Glutamatergic neuron (in vitro differentiated cells): ENCODE measurements around the gene UCP3. TPM values are rescaled to one million over a fixed set of nuclear protein-coding genes. Genes with fewer than 3 reads are reported as not detected.

Source experiments
- DNase-seq: peaks from one replicate; pipeline ENCODE4 v3.0.0; 2022
- H3K27ac Mint-ChIP-seq: one replicate; pipeline ENCODE4 v1.8.0; 2020; ENCODE audit warnings: mild to moderate bottlenecking, mixed read lengths, inconsistent platforms; ENCODE audit not compliant: unreplicated experiment
- H3K27me3 Mint-ChIP-seq: one replicate; pipeline ENCODE4 v1.8.0; 2020; ENCODE audit warnings: mild to moderate bottlenecking, moderate library complexity, mixed read lengths, inconsistent platforms; ENCODE audit not compliant: unreplicated experiment
- H3K36me3 Mint-ChIP-seq: one replicate; pipeline ENCODE4 v1.8.0; 2020; ENCODE audit warnings: mild to moderate bottlenecking, mixed read lengths, inconsistent platforms; ENCODE audit not compliant: unreplicated experiment
- H3K4me1 Mint-ChIP-seq: one replicate; pipeline ENCODE4 v1.8.0; 2020; ENCODE audit warnings: mild to moderate bottlenecking, low read depth, mixed read lengths, inconsistent platforms; ENCODE audit not compliant: unreplicated experiment
- H3K4me3 Mint-ChIP-seq: one replicate; pipeline ENCODE4 v1.8.0; 2020; ENCODE audit warnings: mild to moderate bottlenecking, mixed read lengths, inconsistent platforms; ENCODE audit not compliant: unreplicated experiment
- H3K9me3 Mint-ChIP-seq: one replicate; pipeline ENCODE4 v1.8.0; 2020; ENCODE audit warnings: mild to moderate bottlenecking, moderate library complexity, mixed read lengths, inconsistent platforms; ENCODE audit not compliant: unreplicated experiment
- CTCF ChIP-seq: fragments of 200-600 bp; sonication (generic); IDR thresholded peaks from one replicate; pipeline ENCODE4 v1.5.0; 2021; ENCODE audit not compliant: partially characterized antibody, unreplicated experiment
- total RNA-seq: library from RNA; stranded (reverse); fragmentation: NEBNext Ultra II Directional; extraction: Animal tissue kit (Norgen Biotek cat#: 25700); gene quantifications from one replicate; pipeline ENCODE4 v1.2.1, GENCODE V29; 2021; ENCODE audit not compliant: unreplicated experiment

UCP3 gene
- total RNA-seq, 1 donor from 2014 or later, result 7.6 TPM

GRCh38 chr11:74004759-74005615 is 3.9 kb downstream of the UCP3 start:
- Mint-ChIP-seq H3K27ac (no peak overlapping the region), H3K4me3 (no peak overlapping the region), H3K36me3 (no peaks in the 10 kb centered on the region), H3K9me3 (peaks cover 3% of the 10 kb centered on the region), H3K4me1 (peaks cover 16% of the 10 kb centered on the region), H3K27me3 (peaks cover 2% of the 10 kb centered on the region)
- TF ChIP-seq CTCF, result no peak
- no peak for DNase-seq

- peaks cover 13% of the 10 kb centered on the region for H3K4me1 Mint-ChIP-seq
- H3K9me3 Mint-ChIP-seq, result peaks cover 3% of the 10 kb centered on the region
- TF ChIP-seq CTCF, result no peak
- peaks cover 2% of the 10 kb centered on the region for H3K27me3 Mint-ChIP-seq
- H3K36me3 Mint-ChIP-seq, result no peaks in the 10 kb centered on the region
- DNase-seq, result no peak
- H3K4me3 Mint-ChIP-seq, result no peak overlapping the region
- H3K27ac Mint-ChIP-seq, result no peak overlapping the region
Measured at GRCh38 chr11:74004046-74004695, 4.7 kb downstream of the UCP3 start.

- Mint-ChIP-seq H3K9me3 (peaks cover 3% of the 10 kb centered on the region), H3K36me3 (no peaks in the 10 kb centered on the region), H3K4me1 (peaks cover 13% of the 10 kb centered on the region), H3K27me3 (peaks cover 2% of the 10 kb centered on the region), H3K27ac (no peak overlapping the region), H3K4me3 (no peak overlapping the region)
- no peak for TF ChIP-seq CTCF
- DNase-seq, result no peak
Measured at GRCh38 chr11:74002832-74003231, 6.1 kb downstream of the UCP3 start.

GRCh38 chr11:74001822-74002286 is 7.0 kb downstream of the UCP3 start:
- no peak for DNase-seq
- peak overlapping the region; percentile 83 for H3K27ac Mint-ChIP-seq
- H3K9me3 Mint-ChIP-seq, result peaks cover 3% of the 10 kb centered on the region
- no peaks in the 10 kb centered on the region for H3K36me3 Mint-ChIP-seq
- peak overlapping the region; percentile 34 for H3K4me3 Mint-ChIP-seq
- peaks cover 2% of the 10 kb centered on the region for H3K27me3 Mint-ChIP-seq
- TF ChIP-seq CTCF, result no peak
- H3K4me1 Mint-ChIP-seq, result peaks cover 13% of the 10 kb centered on the region
